HCT116 (cell line): ENCODE measurements around the gene TBC1D16. TPM values are rescaled to one million over a fixed set of nuclear protein-coding genes. Genes with fewer than 3 reads are reported as not detected.

Source experiments
- ATAC-seq: fragments of 200-7000 bp; cut with Tn5 transposase; 2 replicates; pipeline ENCODE4 v1.9.1; 2020; ENCODE audit warnings: mild to moderate bottlenecking, moderate library complexity
- BruUV-seq: library from RNA; stranded (reverse); fragments of 400-500 nt; replicated peaks from 2 replicates; lab custom pipeline; 2021; lab: Mats Ljungman, UMichigan
- CTCF ChIA-PET: fragments of 300-600 bp; sonication (Branson Sonifier 250); formaldehyde crosslinking; loops from one replicate; lab custom pipeline; 2021; ENCODE audit warnings: antibody characterized with exemption; lab: Charles Lee
- POLR2A ChIA-PET: fragments of 300-600, 350-600 bp; sonication (Branson Sonifier 250); formaldehyde crosslinking; loops from one replicate; lab custom pipeline; 2021; ENCODE audit warnings: antibody characterized with exemption; lab: Charles Lee
- RAD21 ChIA-PET, 2 experiments: fragments of 300-600 bp; sonication (Branson Sonifier 250); formaldehyde crosslinking; loops; one replicate each; lab custom pipeline; 2023; ENCODE audit warnings: low total read pairs in 2 of 2; ENCODE audit not compliant: uncharacterized antibody in 2 of 2, unreplicated experiment in 2 of 2, low non-redundant PET in 1 of 2; lab: Charles Lee
- DNase-seq: peaks from one replicate; pipeline ENCODE4 v3.0.0-alpha.2; 2010; ENCODE audit warnings: low read depth, low spot score
- H2AFZ ChIP-seq: fragments of 200-600 bp; shearing (Covaris generic), sonication (generic); 2 replicates; pipeline ENCODE4 v1.6.1; 2017; ENCODE audit warnings: low read depth, mixed run types, mixed read lengths, antibody characterized with exemption, low read length; ENCODE audit not compliant: poor library complexity, severe bottlenecking
- H3K27ac ChIP-seq: 2 replicates; pipeline ENCODE4 v1.5.1; 2012; ENCODE audit warnings: low read depth, low read length
- H3K27me3 ChIP-seq: fragments of 200-600 bp; sonication (generic); 2 replicates; pipeline ENCODE4 v1.6.1; 2016; ENCODE audit warnings: mixed run types, low read length, mixed read lengths; ENCODE audit not compliant: insufficient read depth
- H3K36me3 ChIP-seq, 2 experiments: fragments of 200-500 bp in 1 of 2; fragments of 200-600 bp in 1 of 2; sonication (Bioruptor generic) in 1 of 2; sonication (generic) in 1 of 2; 2 replicates each; pipeline versions ENCODE4 v1.5.1 to v1.6.1; 2014 to 2016; ENCODE audit warnings: low read length in 2 of 2, inconsistent platforms in 1 of 2, mixed read lengths in 1 of 2, mixed run types in 1 of 2; ENCODE audit not compliant: insufficient read depth in 2 of 2, control insufficient read depth in 1 of 2
- H3K4me1 ChIP-seq, 2 experiments: fragments of 200-600 bp in 1 of 2; sonication (generic) in 1 of 2; 2 replicates each; pipeline versions ENCODE4 v1.5.1 to v1.6.1; 2012 to 2017; ENCODE audit warnings: low read length in 2 of 2, inconsistent platforms in 1 of 2, mild to moderate bottlenecking in 1 of 2, mixed read lengths in 1 of 2, mixed run types in 1 of 2, moderate library complexity in 1 of 2; ENCODE audit not compliant: insufficient read depth in 2 of 2, control insufficient read depth in 1 of 2
- H3K4me2 ChIP-seq: fragments of 200-600 bp; sonication (generic); 2 replicates; pipeline ENCODE4 v1.6.1; 2017; ENCODE audit warnings: mixed run types, low read length, mixed read lengths
- H3K4me3 ChIP-seq, 2 experiments: fragments of 200-600 bp in 1 of 2; sonication (generic) in 1 of 2; replicated peaks in 1 of 2; 2 replicates each; pipeline ENCODE4 v1.5.1; 2011 to 2016; ENCODE audit warnings: low read length in 2 of 2, control low read depth in 1 of 2, low read depth in 1 of 2, mild to moderate bottlenecking in 1 of 2, mixed read lengths in 1 of 2, mixed run types in 1 of 2
- H3K79me2 ChIP-seq: fragments of 200-600 bp; sonication (generic); 2 replicates; pipeline ENCODE4 v1.6.1; 2017; ENCODE audit warnings: mild to moderate bottlenecking, mixed run types, low read length, moderate library complexity, mixed read lengths; ENCODE audit not compliant: insufficient read depth
- H3K9ac ChIP-seq: fragments of 200-600 bp; sonication (generic); 2 replicates; pipeline ENCODE4 v1.6.1; 2016; ENCODE audit warnings: low read length, mixed read lengths
- H3K9me2 ChIP-seq: fragments of 200-600 bp; sonication (generic), shearing (Covaris generic); 2 replicates; pipeline ENCODE4 v1.6.1; 2017; ENCODE audit warnings: mixed run types, mild to moderate bottlenecking, moderate library complexity; ENCODE audit not compliant: insufficient read depth
- H3K9me3 ChIP-seq, 2 experiments: fragments of 200-500 bp in 1 of 2; fragments of 200-600 bp in 1 of 2; sonication (Bioruptor generic) in 1 of 2; sonication (generic) in 1 of 2; 2 replicates each; pipeline ENCODE4 v1.6.1; 2014 to 2017; ENCODE audit warnings: low read length in 2 of 2, mixed read lengths in 2 of 2, inconsistent platforms in 1 of 2, low read depth in 1 of 2, mild to moderate bottlenecking in 1 of 2, mixed run types in 1 of 2, moderate library complexity in 1 of 2; ENCODE audit not compliant: control insufficient read depth in 1 of 2, insufficient read depth in 1 of 2
- H4K20me1 ChIP-seq: fragments of 200-600 bp; sonication (generic), shearing (Covaris generic); 2 replicates; pipeline ENCODE4 v1.6.1; 2017; ENCODE audit warnings: mixed run types, mild to moderate bottlenecking, moderate library complexity; ENCODE audit not compliant: insufficient read depth
- ATF3 ChIP-seq: IDR thresholded peaks from 2 replicates; pipeline ENCODE4 v1.6.1; 2012
- intact Hi-C: fragments of 100-400 bp; cut with micrococcal nuclease; formaldehyde crosslinking; loops from 2 replicates; pipeline ENCODE4 v1.10.0; 2022
- total RNA-seq: library from RNA; stranded (reverse); gene quantifications from one replicate; pipeline ENCODE4 v1.2.1, GENCODE V29; 2021; ENCODE audit not compliant: unreplicated experiment
- TF ChIP-seq, protein P1 (sequence below), 3 experiments: fragments of 200-600 bp in 1 of 3; sonication (generic) in 1 of 3; IDR thresholded peaks in 2 of 3; conservative IDR thresholded peaks in 1 of 3; 2 replicates each; pipeline ENCODE4 v1.5.1; 2012 to 2017; ENCODE audit warnings: low read depth in 2 of 3, low read length in 2 of 3, antibody characterized with exemption in 1 of 3, borderline replicate concordance in 1 of 3, control low read depth in 1 of 3, mild to moderate bottlenecking in 1 of 3, mixed read lengths in 1 of 3, mixed run types in 1 of 3, moderate library complexity in 1 of 3; ENCODE audit not compliant: insufficient read depth in 1 of 3

The TBC1D16 gene
- total RNA-seq, 1 experiment from 2014 or later, result 31.1 TPM

DNA sequence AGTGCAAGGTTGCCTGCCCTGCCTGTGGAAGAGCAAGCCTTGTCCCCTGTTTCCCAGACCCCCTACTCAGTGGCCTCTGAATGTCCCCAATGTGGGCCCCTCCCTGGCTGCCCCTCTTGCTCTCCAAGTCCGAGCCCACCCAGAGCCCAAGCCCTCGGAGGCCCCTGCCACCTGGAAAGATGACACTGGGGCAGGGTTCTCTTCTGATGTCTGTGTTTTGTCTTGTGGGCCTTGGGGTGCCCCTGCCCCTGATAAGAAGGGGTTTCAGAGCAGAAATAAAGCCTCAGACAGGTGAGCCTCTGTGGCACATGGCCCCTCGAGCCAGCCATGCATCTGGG, 111.1 kb downstream of the TBC1D16 start:
- CTCF ChIA-PET, result interaction anchor here (0.7 to 1.2 kb wide), 2 partner anchors 9 to 183 kb away, joined by 3 to 7 read pairs; no protein-coding TSS in a partner anchor
- RAD21 ChIA-PET, result no interaction called here
- POLR2A ChIA-PET, result no interaction called here

More for the DNA sequence above, 111.1 kb downstream of the TBC1D16 start:
- Histone ChIP-seq H3K9me3 (no peaks in the 10 kb centered on the region), H3K27ac (no peak overlapping the region; the same call in 1 of the 2 replicates), H3K27me3 (no peaks in the 10 kb centered on the region), H3K4me3 (no peak overlapping the region), H4K20me1 (no peaks in the 10 kb centered on the region), H3K36me3 (no peaks in the 10 kb centered on the region), H3K9me2 (no peaks in the 10 kb centered on the region), H3K9ac (no peak overlapping the region), H3K4me2 (no peak overlapping the region), H3K4me1 (peaks cover 17 to 18% of the 10 kb centered on the region in 2 experiments; a peak in 3 of 4 replicates), H2AFZ (no peak overlapping the region), H3K79me2 (no peaks in the 10 kb centered on the region)
- no TSS peak for BruUV-seq
- DNase-seq (no peak), ATAC-seq (peak; percentile 18)
- TF ChIP-seq, protein P1, sequence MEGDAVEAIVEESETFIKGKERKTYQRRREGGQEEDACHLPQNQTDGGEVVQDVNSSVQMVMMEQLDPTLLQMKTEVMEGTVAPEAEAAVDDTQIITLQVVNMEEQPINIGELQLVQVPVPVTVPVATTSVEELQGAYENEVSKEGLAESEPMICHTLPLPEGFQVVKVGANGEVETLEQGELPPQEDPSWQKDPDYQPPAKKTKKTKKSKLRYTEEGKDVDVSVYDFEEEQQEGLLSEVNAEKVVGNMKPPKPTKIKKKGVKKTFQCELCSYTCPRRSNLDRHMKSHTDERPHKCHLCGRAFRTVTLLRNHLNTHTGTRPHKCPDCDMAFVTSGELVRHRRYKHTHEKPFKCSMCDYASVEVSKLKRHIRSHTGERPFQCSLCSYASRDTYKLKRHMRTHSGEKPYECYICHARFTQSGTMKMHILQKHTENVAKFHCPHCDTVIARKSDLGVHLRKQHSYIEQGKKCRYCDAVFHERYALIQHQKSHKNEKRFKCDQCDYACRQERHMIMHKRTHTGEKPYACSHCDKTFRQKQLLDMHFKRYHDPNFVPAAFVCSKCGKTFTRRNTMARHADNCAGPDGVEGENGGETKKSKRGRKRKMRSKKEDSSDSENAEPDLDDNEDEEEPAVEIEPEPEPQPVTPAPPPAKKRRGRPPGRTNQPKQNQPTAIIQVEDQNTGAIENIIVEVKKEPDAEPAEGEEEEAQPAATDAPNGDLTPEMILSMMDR (IDR thresholded peaks at IDR 0.05 in 2 of 3, conservative IDR thresholded peaks at IDR 0.05 in 1 of 3; ENCODE audit: borderline replicate concordance in 1 of 3, insufficient read depth in 1 of 3, low read depth in 2 of 3, low read length in 2 of 3), result 0 out of 6 replicates have a peak, but pooled peaks of 1 of the 3 experiments have one; percentile 4
- no peak for TF ChIP-seq ATF3
- intact Hi-C loops, result no loop called here
